HG03558 (cell line): Measurements from ENCODE around the gene ITPR3.

Experiments used
- ATAC-seq: cut with Tn5 transposase; IDR thresholded peaks from one replicate; pipeline ENCODE4 v1.9.1; 2021; ENCODE audit warnings: moderate number of reproducible peaks; ENCODE audit not compliant: unreplicated experiment; ENCODE audit errors: extremely low read depth

ITPR3 gene

DNA sequence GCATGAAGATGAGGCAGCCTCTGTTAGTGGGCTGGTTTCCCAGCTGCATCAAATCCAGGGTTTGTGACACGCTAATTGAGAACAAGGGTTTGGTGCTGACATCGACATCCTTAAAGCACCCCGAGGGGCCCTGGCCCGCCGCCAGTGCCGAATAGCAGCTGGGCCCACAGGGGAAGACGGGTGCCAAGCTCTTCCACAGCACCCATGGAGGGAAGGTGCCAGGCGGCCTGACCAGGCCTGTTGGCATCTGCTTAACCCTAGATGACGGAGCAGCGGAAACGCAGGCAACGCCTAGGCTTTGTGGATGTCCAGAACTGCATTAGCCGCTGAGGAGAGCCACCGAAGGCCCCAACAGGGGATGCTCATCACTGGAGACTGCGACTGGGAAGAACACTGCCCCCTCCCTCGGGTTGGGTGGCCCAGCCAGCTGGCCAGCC lies 74.3 kb downstream of the ITPR3 start:
- ATAC-seq, result no peak

DNA sequence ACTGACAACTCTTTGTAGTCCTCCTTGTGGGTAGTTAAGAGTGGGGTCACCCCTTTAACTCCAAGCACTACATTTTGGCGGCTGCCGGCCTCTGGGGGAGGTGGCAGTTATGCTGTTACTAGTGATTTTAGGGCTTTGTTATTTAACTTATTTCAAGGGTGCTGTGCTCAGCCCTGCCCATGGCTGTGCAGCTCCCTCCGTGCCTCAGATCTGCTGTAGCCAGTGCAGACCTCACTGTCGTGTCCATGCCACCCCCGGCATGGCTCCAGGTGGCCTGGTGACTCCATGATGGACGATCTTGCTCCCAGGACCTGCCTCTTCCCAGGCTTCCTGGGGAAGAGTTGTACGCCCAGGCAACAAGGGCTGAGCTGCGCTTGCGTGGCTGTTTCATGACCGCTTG lies 75.0 kb downstream of the ITPR3 start:
- no peak for ATAC-seq

GRCh38 chr6:33696548-33697518 lies 75.7 kb downstream of the ITPR3 start:
- no peak for ATAC-seq

DNA sequence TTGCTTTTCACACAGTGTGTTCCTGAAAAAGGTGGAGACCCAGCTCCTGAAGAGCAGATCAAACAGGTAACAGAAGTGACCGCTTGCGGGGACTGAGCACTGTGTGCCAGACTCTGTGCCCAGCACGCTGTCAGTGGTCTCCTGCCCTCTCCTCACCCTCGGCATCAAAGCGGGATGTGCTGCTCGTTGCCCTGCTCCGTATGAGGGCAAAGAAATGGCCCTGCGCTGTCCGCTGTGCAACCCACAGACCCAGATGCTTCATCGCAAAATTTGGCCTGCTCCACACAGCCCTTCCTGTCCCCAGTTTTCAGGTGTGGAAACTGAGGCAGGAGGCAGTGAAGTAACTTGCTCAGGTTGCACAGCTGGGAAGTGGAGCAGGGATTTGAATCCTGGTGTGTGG lies 76.7 kb downstream of the ITPR3 start:
- no peak for ATAC-seq

- no peak for ATAC-seq
Measured at GRCh38 chr6:33698494-33698893, 77.4 kb downstream of the ITPR3 start.

GRCh38 chr6:33699131-33699530 lies 78.0 kb downstream of the ITPR3 start:
- no peak for ATAC-seq

GRCh38 chr6:33699739-33700138 lies 78.6 kb downstream of the ITPR3 start:
- no peak for ATAC-seq

DNA sequence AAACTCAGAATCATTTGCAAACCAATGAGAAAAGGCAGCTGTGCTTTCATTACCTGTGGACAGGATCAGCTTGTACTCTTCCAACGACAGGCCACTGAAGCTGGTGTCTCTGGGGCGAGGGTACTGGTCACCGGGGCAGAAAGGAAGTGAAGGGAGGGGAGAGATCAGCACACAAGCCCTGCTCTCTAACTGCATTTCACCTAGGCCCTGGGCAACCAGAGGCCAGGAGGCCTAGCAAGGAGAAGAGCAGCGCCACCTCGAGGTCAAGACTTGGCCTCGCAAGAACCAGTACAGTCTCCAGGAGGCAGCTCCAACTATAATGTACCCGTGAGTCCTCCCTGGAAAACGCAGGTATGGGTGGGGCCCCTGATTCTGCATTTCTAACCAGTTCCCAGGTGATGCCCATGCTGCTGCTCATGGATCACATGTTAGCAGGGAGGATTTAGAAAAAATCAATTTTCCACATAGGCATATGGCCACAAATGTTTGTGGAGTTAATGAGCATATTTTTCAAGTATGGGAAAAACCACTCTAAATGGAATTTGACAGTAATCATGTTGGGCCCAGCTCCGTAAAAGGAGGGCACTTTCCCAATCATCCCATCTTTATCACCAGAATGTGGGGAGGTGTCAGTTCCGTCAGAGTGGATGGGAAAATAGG lies 79.4 kb downstream of the ITPR3 start:
- no peak for ATAC-seq

DNA sequence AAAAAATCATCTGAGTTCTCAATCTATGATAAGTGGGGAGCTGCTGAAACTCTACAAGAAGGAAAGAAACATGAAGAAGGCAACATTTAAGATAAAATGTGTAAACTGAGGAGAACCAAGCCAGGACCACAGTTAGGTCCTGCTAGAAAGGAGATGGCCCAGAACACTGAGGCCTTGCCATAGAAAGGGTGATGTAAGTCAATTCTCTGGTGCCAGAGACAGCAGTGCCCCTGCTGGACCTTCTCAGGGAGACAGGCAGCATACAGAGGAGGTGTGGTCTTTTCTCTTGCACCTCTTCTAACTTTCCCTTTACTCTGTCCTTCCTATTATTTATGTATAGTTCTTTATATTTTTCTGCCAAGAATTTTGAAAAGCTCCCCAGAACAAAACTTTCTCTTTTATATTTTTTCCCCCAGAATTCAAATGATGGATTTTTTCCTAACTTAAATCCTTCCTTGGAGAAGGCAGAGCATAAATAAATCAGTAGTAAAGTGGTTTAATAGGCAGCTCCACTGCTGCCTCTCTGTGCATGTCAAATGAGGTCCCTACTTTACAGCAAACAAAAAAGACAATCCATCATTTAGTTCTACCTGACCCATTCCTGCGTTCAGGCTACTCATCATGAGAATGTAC lies 81.3 kb downstream of the ITPR3 start:
- ATAC-seq, result no peak

DNA sequence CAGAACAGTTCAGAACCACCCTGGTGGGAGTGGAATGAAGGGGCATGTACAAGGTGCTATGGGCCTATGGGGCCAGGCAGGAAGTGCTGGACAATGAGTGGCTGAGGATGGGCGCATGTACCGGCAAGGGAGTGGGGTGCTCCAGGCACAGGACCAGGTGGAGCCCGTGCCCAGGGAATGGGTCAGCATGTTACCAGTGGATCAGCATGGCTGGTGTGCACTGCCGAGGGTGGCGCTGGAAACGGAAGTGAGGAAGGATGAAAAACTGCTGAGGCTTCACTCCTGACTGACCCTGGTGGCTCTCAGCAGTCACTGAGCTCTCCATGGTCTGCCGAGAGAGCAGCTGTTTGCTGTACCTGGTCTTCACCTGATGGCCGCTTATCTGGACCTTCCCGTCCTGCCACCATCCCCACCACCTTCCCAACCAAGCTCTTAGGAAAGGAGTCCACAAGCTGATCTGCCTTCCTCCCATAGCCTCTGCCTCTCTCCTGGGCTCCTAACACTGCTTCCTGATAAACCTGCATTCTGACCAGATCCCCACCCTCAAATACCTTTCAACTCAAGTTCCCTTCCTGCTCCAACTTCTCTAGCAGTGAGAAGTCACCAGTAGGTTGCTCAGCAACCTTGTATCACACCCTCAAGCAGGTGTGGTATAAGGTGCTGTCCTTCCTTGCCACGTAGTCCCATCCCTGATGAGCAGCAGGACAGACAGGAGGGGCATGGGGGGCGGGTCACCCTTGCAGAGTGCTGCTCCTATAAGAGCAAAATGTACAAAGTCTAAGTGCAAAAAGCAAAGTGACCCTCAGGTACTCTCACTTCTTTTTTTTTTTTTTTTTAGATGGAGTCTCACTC lies 83.3 kb downstream of the ITPR3 start:
- no peak for ATAC-seq

GRCh38 chr6:33705268-33705885 lies 84.3 kb downstream of the ITPR3 start:
- ATAC-seq, result no peak

GRCh38 chr6:33705955-33706725 lies 85.0 kb downstream of the ITPR3 start:
- ATAC-seq, result no peak

GRCh38 chr6:33707771-33708170 lies 86.6 kb downstream of the ITPR3 start:
- ATAC-seq, result no peak

GRCh38 chr6:33708516-33709204 lies 87.5 kb downstream of the ITPR3 start:
- no peak for ATAC-seq

GRCh38 chr6:33709605-33710295 lies 88.6 kb downstream of the ITPR3 start:
- ATAC-seq, result no peak

GRCh38 chr6:33710296-33711121 lies 89.4 kb downstream of the ITPR3 start:
- ATAC-seq, result no peak
